SU-DHL-6 (cell line): ENCODE results near the gene TRPT1.

Source experiments
- H2AFZ ChIP-seq: fragments of 200-600 bp; sonication (generic); 2 replicates; pipeline ENCODE4 v1.6.1; 2014; ENCODE audit warnings: low read depth, mild to moderate bottlenecking, moderate library complexity, mixed read lengths, antibody characterized with exemption, low read length; ENCODE audit not compliant: severe bottlenecking
- H3F3A ChIP-seq: fragments of 200-600 bp; shearing (Covaris generic); 2 replicates; pipeline ENCODE4 v1.6.0; 2016; ENCODE audit warnings: antibody characterized with exemption, mild to moderate bottlenecking; ENCODE audit not compliant: insufficient read depth
- H3K27ac ChIP-seq: fragments of 200-600 bp; sonication (generic); 2 replicates; pipeline ENCODE4 v1.5.1; 2016; ENCODE audit warnings: low read depth, mild to moderate bottlenecking, low read length, moderate library complexity, mixed read lengths
- H3K27me3 ChIP-seq: fragments of 200-600 bp; sonication (generic), shearing (Covaris generic); 2 replicates; pipeline ENCODE4 v1.6.0; 2014; ENCODE audit warnings: mild to moderate bottlenecking, low read length
- H3K36me3 ChIP-seq: fragments of 200-600 bp; sonication (generic); 2 replicates; pipeline ENCODE4 v1.6.1; 2014; ENCODE audit warnings: mild to moderate bottlenecking, low read length, mixed read lengths
- H3K4me2 ChIP-seq: fragments of 300-600, 200-600 bp; shearing (Covaris generic), sonication (generic); 2 replicates; pipeline ENCODE4 v1.6.0; 2014; ENCODE audit warnings: low read length, low read depth, mild to moderate bottlenecking; ENCODE audit not compliant: poor library complexity, severe bottlenecking
- H3K4me3 ChIP-seq: fragments of 200-600 bp; sonication (generic); 2 replicates; pipeline ENCODE4 v1.5.1; 2014; ENCODE audit warnings: antibody characterized with exemption, low read length, mild to moderate bottlenecking, mixed read lengths; ENCODE audit not compliant: insufficient read depth, poor library complexity, severe bottlenecking
- H3K79me2 ChIP-seq: fragments of 200-600 bp; sonication (generic); 2 replicates; pipeline ENCODE4 v1.6.1; 2014; ENCODE audit warnings: mild to moderate bottlenecking, low read length, moderate library complexity; ENCODE audit not compliant: insufficient read depth
- H3K9ac ChIP-seq: fragments of 200-600 bp; sonication (generic); 2 replicates; pipeline ENCODE4 v1.7.0; 2014; ENCODE audit warnings: mild to moderate bottlenecking, low read length
- H3K9me2 ChIP-seq: fragments of 200-600 bp; sonication (generic); replicated peaks from 2 replicates; pipeline ENCODE4 v1.6.1; 2014; ENCODE audit warnings: low read length; ENCODE audit not compliant: insufficient read depth
- H3K9me3 ChIP-seq: fragments of 200-600 bp; sonication (generic); 2 replicates; pipeline ENCODE4 v1.6.1; 2014; ENCODE audit warnings: low read length, mixed read lengths; ENCODE audit not compliant: insufficient read depth
- H4K20me1 ChIP-seq: fragments of 200-600 bp; sonication (generic); 2 replicates; pipeline ENCODE4 v1.6.1; 2014; ENCODE audit warnings: low read depth, mild to moderate bottlenecking, antibody characterized with exemption, low read length, moderate library complexity, mixed read lengths
- CTCF ChIP-seq: fragments of 200-600 bp; sonication (generic); IDR thresholded peaks from one replicate; pipeline ENCODE4 v1.5.1; 2017; ENCODE audit warnings: antibody characterized with exemption, mild to moderate bottlenecking, low read length, moderate library complexity; ENCODE audit not compliant: insufficient read depth, poor library complexity, severe bottlenecking
- EZH2phosphoT487 ChIP-seq: fragments of 200-600 bp; sonication (generic), shearing (Covaris generic); conservative IDR thresholded peaks from 2 replicates; pipeline ENCODE4 v1.6.1; 2018; ENCODE audit warnings: mild to moderate bottlenecking, antibody characterized with exemption, low read length, moderate library complexity, mixed read lengths

The TRPT1 gene

GRCh38 chr11:64268893-64269539 lies 43.0 kb upstream of the TRPT1 start:
- Histone ChIP-seq H3K4me3 (peak overlapping the region; percentile 84), H3K36me3 (no peaks in the 10 kb centered on the region), H2AFZ (peak overlapping the region; percentile 52), H3K9ac (peak overlapping the region; percentile 92), H3K27me3 (no peaks in the 10 kb centered on the region), H3K27ac (peak overlapping the region; percentile 88), H3K9me3 (no peaks in the 10 kb centered on the region), H4K20me1 (no peaks in the 10 kb centered on the region), H3K4me2 (peak overlapping the region; percentile 91), H3F3A (peaks cover 15% of the 10 kb centered on the region; the same call in 1 of the 2 replicates), H3K9me2 (no peaks in the 10 kb centered on the region), H3K79me2 (0 out of 2 replicates have a peak, but pooled peaks cover 6% of the 10 kb centered on the region)
- no peak for TF ChIP-seq EZH2phosphoT487
- TF ChIP-seq CTCF, result no peak

GRCh38 chr11:64268025-64268892 lies 42.3 kb upstream of the TRPT1 start:
- Histone ChIP-seq H3K27me3 (no peaks in the 10 kb centered on the region), H3K4me2 (peak overlapping the region; percentile 91), H3K27ac (peak overlapping the region; percentile 88), H3K4me3 (peak overlapping the region; percentile 84), H4K20me1 (no peaks in the 10 kb centered on the region), H3K9me3 (no peaks in the 10 kb centered on the region), H3K9ac (peak overlapping the region; percentile 92), H3F3A (peaks cover 15% of the 10 kb centered on the region; the same call in 1 of the 2 replicates), H2AFZ (no peak overlapping the region), H3K79me2 (0 out of 2 replicates have a peak, but pooled peaks cover 6% of the 10 kb centered on the region), H3K9me2 (no peaks in the 10 kb centered on the region), H3K36me3 (no peaks in the 10 kb centered on the region)
- TF ChIP-seq EZH2phosphoT487 (no peak), CTCF (no peak)

GRCh38 chr11:64267207-64267945 lies 41.4 kb upstream of the TRPT1 start:
- Histone ChIP-seq H3K9me2 (no peaks in the 10 kb centered on the region), H3K79me2 (0 out of 2 replicates have a peak, but pooled peaks cover 6% of the 10 kb centered on the region), H4K20me1 (no peaks in the 10 kb centered on the region), H3K4me2 (no peak overlapping the region), H3K27ac (no peak overlapping the region), H3K36me3 (no peaks in the 10 kb centered on the region), H3K9ac (no peak overlapping the region), H3K27me3 (no peaks in the 10 kb centered on the region), H3K4me3 (no peak overlapping the region), H3K9me3 (no peaks in the 10 kb centered on the region), H2AFZ (no peak overlapping the region), H3F3A (peaks cover 13% of the 10 kb centered on the region; the same call in 1 of the 2 replicates)
- TF ChIP-seq CTCF (no peak), EZH2phosphoT487 (no peak)
